ENCODE data around the gene FAM25G.

The FAM25G gene

DNA sequence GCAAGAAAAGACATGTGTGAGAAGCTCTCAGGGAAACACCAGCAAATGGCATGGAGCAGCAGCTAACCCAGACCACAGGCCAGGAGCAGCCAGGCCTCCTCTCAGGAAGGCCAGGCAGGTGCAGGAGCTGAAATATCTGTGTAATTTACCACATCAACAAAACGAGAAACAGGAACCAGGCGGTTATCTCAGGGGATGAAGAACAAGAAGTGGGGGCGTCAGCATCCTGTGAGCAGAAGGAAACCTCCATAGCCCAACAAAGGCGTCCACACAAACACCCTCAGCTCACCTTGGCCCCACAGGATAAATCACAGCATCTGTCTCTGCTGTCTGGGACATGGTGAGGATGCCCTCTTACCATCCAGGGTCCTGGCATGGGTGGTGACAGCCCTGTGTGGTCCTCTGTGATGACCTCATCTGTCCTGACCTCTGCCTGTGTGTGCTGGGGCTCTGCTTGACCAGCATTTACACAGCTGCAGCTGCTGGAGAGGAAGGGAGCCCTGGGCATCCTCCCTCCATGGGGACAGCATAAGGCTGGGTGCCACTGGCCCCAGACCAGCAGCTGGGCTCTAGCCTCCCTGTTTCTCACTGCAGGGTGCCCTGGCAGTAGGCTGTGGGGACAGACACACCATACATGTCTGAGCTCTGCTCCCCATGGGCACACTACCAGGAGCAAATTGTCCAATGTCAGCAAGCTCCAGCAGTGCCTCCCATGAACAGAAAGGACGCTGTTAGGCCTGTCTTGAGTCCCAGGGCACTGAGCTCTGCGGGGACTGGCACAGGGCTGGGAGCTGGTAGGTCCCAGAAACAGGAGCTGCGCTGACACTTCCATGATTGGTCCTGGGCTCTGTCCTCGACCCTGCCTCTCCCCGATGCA, 42.2 kb downstream of the FAM25G start:
- no peak for DNase-seq (ENCODE audit: low read depth, low spot score)

DNA sequence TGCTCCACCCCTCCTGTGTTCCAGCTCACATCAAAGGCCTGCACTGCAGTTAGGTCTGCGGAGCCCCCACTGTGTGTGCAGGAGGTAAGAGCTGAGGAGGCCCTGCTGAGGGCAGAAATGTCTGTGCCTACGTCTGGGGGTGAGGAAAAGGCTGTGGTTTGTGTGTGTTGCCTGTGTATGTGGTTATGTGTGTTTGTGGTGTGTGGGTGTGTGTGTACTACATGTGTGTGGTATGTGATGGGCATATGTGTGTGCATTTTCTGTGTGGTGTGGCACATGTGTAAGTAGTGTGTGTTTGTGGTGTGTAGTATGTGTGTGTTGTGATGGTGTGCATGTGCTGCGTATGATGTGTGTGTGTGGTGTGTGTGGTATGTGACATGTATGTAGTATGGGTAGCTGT, 43.8 kb downstream of the FAM25G start:
- no peak for DNase-seq (ENCODE audit: low read depth, low spot score)

GRCh38 chr10:47447209-47447608, 44.3 kb downstream of the FAM25G start:
- DNase-seq (ENCODE audit: low read depth, low spot score): no peak

GRCh38 chr10:47445720-47446119, 45.8 kb downstream of the FAM25G start:
- no peak for DNase-seq (ENCODE audit: low read depth, low spot score)

DNA sequence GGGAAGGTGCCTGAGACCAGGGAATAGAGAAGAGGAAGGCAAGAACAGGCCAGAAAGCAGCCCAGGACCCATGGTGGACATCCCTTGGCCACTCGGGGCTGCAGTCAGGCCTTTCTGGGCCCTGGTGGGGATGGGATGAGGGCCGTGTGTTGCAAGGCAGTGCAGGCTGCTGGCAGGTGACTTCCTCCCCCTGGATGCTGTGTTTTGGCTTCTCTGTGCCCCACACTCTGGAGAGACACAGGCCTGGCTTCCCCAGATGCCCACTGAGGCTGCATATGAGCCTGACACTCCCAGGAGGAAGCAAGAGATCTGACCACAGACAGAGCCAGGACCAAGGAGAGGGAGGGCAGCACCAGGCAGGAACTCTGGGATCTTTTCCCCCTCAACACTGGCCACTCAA, 47.5 kb downstream of the FAM25G start:
- no peak for DNase-seq (ENCODE audit: low read depth, low spot score)

GRCh38 chr10:47443145-47443544, 48.4 kb downstream of the FAM25G start:
- no peak for DNase-seq (ENCODE audit: low read depth, low spot score)

DNA sequence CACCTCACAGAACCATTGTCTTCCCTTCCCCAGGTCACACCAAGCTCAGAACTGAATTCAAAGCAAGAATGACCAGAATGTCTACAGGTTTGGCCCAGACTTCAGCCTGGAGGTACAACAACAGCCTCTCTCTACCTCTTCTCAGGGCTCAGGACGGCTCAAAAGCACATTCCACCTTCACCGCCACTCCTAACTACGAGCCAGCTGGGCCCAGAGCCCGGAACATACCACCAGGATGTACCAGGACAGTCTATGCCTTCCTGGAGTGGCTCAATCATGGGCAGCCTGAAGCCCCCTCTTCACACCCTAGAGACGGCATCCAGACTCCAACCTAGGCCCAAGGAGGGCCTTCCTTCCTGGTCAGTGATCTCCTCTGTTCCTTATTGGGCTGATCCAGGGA, 49.1 kb downstream of the FAM25G start:
- no peak for DNase-seq (ENCODE audit: low read depth, low spot score)

GRCh38 chr10:47441938-47442337, 49.6 kb downstream of the FAM25G start:
- no peak for DNase-seq (ENCODE audit: low read depth, low spot score)

- no peak for DNase-seq (ENCODE audit: low read depth, low spot score)
These were observed 51.3 kb downstream of the FAM25G start for GRCh38 chr10:47440207-47440606.

GRCh38 chr10:47438857-47439474, 52.5 kb downstream of the FAM25G start:
- no peak for DNase-seq (ENCODE audit: low read depth, low spot score)
